Measurements from ENCODE around the gene SMAD6.

DNA sequence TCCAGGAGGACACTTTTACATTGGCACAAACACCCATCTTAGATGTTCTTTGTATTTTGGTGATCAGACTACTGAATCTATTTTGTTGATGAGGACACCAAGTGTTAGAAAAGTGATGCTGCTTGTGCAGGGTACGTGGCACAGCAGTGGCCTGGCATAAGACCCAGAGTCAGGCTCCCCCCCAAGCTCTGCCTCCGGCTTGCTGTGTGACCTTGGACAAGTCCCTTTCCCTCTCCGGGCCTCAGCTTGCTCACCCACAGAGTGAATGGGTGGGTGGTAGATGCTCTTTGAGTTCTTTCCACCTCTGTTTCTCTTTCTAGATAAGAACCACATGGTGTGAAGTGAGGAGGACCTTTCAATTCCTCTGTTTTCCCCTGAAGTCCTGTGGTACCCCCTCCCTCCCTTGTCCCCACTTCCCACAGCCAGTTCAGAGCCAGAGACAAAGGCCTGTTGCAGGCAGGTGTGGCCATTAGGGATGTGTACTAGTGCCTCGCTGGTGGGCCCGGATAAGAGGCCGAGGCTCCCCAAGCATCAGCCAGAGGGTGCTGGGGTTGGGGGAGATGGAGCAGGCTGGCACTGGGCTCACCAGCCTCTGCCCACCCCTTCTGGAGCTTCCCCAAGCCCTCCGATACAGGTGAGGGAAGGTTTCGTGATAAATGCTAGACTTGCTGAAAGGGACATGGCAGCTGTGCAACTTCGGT, 43.6 kb downstream of the SMAD6 start:
- no peak for TF ChIP-seq ZNF830 (tag by site-specific recombination; IDR thresholded peaks at IDR 0.05; ENCODE audit: low read depth)
- TF ChIP-seq ZBTB17 (tag by site-specific recombination; IDR thresholded peaks at IDR 0.05), result no peak
- no peak for TF ChIP-seq TCF7L2 (IDR thresholded peaks at IDR 0.05; ENCODE audit: borderline replicate concordance, low read depth, low read length)
- TF ChIP-seq CTCF (tag by site-specific recombination; IDR thresholded peaks at IDR 0.05), result no peak
- no peak for TF ChIP-seq ZNF837 (tag by site-specific recombination; IDR thresholded peaks at IDR 0.05)
- no peak for TF ChIP-seq ZNF639 (tag by site-specific recombination; IDR thresholded peaks at IDR 0.05)
- TF ChIP-seq REST (tag by site-specific recombination; IDR thresholded peaks at IDR 0.05), result no peak
- TF ChIP-seq ATF2 (tag by site-specific recombination; IDR thresholded peaks at IDR 0.05; ENCODE audit: low read depth), result no peak
- TF ChIP-seq, protein P1, sequence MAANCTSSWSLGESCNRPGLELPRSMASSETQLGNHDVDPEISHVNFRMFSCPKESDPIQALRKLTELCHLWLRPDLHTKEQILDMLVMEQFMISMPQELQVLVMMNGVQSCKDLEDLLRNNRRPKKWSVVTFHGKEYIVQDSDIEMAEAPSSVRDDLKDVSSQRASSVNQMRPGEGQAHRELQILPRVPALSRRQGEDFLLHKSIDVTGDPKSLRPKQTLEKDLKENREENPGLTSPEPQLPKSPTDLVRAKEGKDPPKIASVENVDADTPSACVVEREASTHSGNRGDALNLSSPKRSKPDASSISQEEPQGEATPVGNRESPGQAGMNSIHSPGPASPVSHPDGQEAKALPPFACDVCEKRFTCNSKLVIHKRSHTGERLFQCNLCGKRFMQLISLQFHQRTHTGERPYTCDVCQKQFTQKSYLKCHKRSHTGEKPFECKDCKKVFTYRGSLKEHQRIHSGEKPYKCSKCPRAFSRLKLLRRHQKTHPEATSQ (tag by site-specific recombination; IDR thresholded peaks at IDR 0.05), result no peak
- TF ChIP-seq, protein P2, sequence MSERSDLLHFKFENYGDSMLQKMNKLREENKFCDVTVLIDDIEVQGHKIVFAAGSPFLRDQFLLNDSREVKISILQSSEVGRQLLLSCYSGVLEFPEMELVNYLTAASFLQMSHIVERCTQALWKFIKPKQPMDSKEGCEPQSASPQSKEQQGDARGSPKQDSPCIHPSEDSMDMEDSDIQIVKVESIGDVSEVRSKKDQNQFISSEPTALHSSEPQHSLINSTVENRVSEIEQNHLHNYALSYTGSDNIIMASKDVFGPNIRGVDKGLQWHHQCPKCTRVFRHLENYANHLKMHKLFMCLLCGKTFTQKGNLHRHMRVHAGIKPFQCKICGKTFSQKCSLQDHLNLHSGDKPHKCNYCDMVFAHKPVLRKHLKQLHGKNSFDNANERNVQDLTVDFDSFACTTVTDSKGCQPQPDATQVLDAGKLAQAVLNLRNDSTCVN (tag by site-specific recombination; optimal IDR thresholded peaks at IDR 0.05), result no peak
- TF ChIP-seq ZBTB7A (tag by site-specific recombination; IDR thresholded peaks at IDR 0.05; ENCODE audit: low read depth), result no peak
- TF ChIP-seq ZFP37 (tag by site-specific recombination; IDR thresholded peaks at IDR 0.05), result no peak
- no peak for TF ChIP-seq ZNF473 (tag by site-specific recombination; IDR thresholded peaks at IDR 0.05)
- TF ChIP-seq SALL2 (tag by site-specific recombination; IDR thresholded peaks at IDR 0.05; ENCODE audit: borderline replicate concordance), result no peak
